HepG2 (cell line): ENCODE data around the gene SIT1. TPM values are rescaled to one million over a fixed set of nuclear protein-coding genes. Genes with fewer than 3 reads are reported as not detected.
A peak's percentile ranks its signal among the peaks of the same experiment; 100 is the strongest.

Experiments
- ARHGAP35 ChIP-seq: sonication (generic); formaldehyde crosslinking; IDR thresholded peaks from 2 replicates; pipeline ENCODE4 v1.9.0; 2022; ENCODE audit warnings: mild to moderate bottlenecking, inconsistent platforms, moderate library complexity, missing genetic modification reagents, borderline replicate concordance
- ELF1 ChIP-seq: sonication (generic); formaldehyde crosslinking; IDR thresholded peaks from 2 replicates; pipeline ENCODE4 v1.4.0; 2020; ENCODE audit warnings: missing genetic modification reagents
- ISL2 ChIP-seq: sonication (generic); formaldehyde crosslinking; IDR thresholded peaks from 2 replicates; pipeline ENCODE4 v1.5.0; 2020; ENCODE audit warnings: missing genetic modification reagents
- KLF12 ChIP-seq: sonication (generic); formaldehyde crosslinking; IDR thresholded peaks from 2 replicates; pipeline ENCODE4 v1.4.0; 2020; ENCODE audit warnings: missing genetic modification reagents, borderline replicate concordance
- NFKB2 ChIP-seq: sonication (generic); formaldehyde crosslinking; IDR thresholded peaks from 2 replicates; pipeline ENCODE4 v1.4.0; 2020; ENCODE audit warnings: missing genetic modification reagents, borderline replicate concordance
- PCBP2 ChIP-seq: fragments of 200-400 bp; formaldehyde crosslinking; optimal IDR thresholded peaks from 2 replicates; pipeline ENCODE3; 2018; ENCODE audit warnings: low read length, low read depth; ENCODE audit not compliant: poor library complexity, severe bottlenecking
- RFXAP ChIP-seq: sonication (generic); formaldehyde crosslinking; IDR thresholded peaks from 2 replicates; pipeline ENCODE4 v1.4.0; 2020; ENCODE audit warnings: missing genetic modification reagents, borderline replicate concordance
- SMARCC2 ChIP-seq: fragments of 450-650 bp; IDR thresholded peaks from 2 replicates; pipeline ENCODE4 v1.6.1; 2017; ENCODE audit warnings: antibody characterized with exemption, mild to moderate bottlenecking
- SOX5 ChIP-seq: IDR thresholded peaks from 2 replicates; pipeline ENCODE4 v1.6.1; 2016; ENCODE audit warnings: borderline replicate concordance
- SPEN ChIP-seq: sonication (generic); formaldehyde crosslinking; IDR thresholded peaks from 2 replicates; pipeline ENCODE4 v1.5.1; 2020; ENCODE audit warnings: low read depth, mild to moderate bottlenecking, missing genetic modification reagents
- SRSF9 ChIP-seq: fragments of 200-400 bp; formaldehyde crosslinking; IDR thresholded peaks from 2 replicates; pipeline ENCODE4 v1.6.1; 2018; ENCODE audit warnings: borderline replicate concordance, mild to moderate bottlenecking, low read depth, low read length; ENCODE audit not compliant: insufficient read depth, poor library complexity, severe bottlenecking
- TBX3 ChIP-seq: fragments of 450-650 bp; IDR thresholded peaks from 2 replicates; pipeline ENCODE4 v1.6.1; 2017; ENCODE audit warnings: antibody characterized with exemption, mild to moderate bottlenecking, inconsistent platforms, borderline replicate concordance
- UBTF ChIP-seq: sonication (generic); formaldehyde crosslinking; IDR thresholded peaks from 2 replicates; pipeline ENCODE4 v1.4.0; 2020; ENCODE audit warnings: mild to moderate bottlenecking, missing genetic modification reagents
- ZKSCAN5 ChIP-seq: sonication (generic); formaldehyde crosslinking; IDR thresholded peaks from 2 replicates; pipeline ENCODE4 v1.5.1; 2020; ENCODE audit warnings: mild to moderate bottlenecking, missing genetic modification reagents
- ZNF101 ChIP-seq: sonication (generic); formaldehyde crosslinking; IDR thresholded peaks from 2 replicates; pipeline ENCODE4 v1.4.0; 2020; ENCODE audit warnings: mild to moderate bottlenecking, low read depth, missing genetic modification reagents, borderline replicate concordance
- ZNF263 ChIP-seq: sonication (generic); formaldehyde crosslinking; IDR thresholded peaks from 2 replicates; pipeline ENCODE4 v1.4.0; 2020; ENCODE audit warnings: missing genetic modification reagents
- ZNF558 ChIP-seq: sonication (generic); formaldehyde crosslinking; IDR thresholded peaks from 2 replicates; pipeline ENCODE4 v1.9.0; 2022; ENCODE audit warnings: mild to moderate bottlenecking, missing genetic modification reagents, borderline replicate concordance
- ZNF598 ChIP-seq: sonication (generic); formaldehyde crosslinking; IDR thresholded peaks from 2 replicates; pipeline ENCODE4 v1.5.1; 2020; ENCODE audit warnings: mild to moderate bottlenecking, missing genetic modification reagents, borderline replicate concordance
- ZNF670 ChIP-seq: sonication (generic); formaldehyde crosslinking; IDR thresholded peaks from 2 replicates; pipeline ENCODE4 v1.8.0; 2022; ENCODE audit warnings: mild to moderate bottlenecking, missing genetic modification reagents, borderline replicate concordance
- ZNF766 ChIP-seq: sonication (generic); formaldehyde crosslinking; IDR thresholded peaks from 2 replicates; pipeline ENCODE4 v1.5.0; 2020; ENCODE audit warnings: missing genetic modification reagents, borderline replicate concordance
- ZNF788 ChIP-seq: sonication (generic); formaldehyde crosslinking; IDR thresholded peaks from 2 replicates; pipeline ENCODE4 v1.5.0; 2020; ENCODE audit warnings: mild to moderate bottlenecking, missing genetic modification reagents, borderline replicate concordance
- polyA plus RNA-seq, 8 experiments: library from polyadenylated mRNA; depleted of rRNA in 3 of 8; stranded (reverse) in 7 of 8; unstranded in 1 of 8; fragments of >200 nt; fragmentation: Illumina TruSeq in 4 of 8; extraction: Trizol in 4 of 8; gene quantifications; 2 replicates each; pipeline versions ENCODE4 v1.2.1 to v1.2.3, GENCODE V29; 2011 to 2016; ENCODE audit warnings: low read depth in 4 of 8, missing spikeins in 1 of 8, mixed read lengths in 1 of 8; ENCODE audit not compliant: insufficient read depth in 1 of 8
- total RNA-seq, 5 experiments: library from RNA; depleted of rRNA; stranded (reverse); fragments of >200 nt; fragmentation: Illumina TruSeq; extraction: Trizol; gene quantifications; 2 replicates each; pipeline ENCODE4 v1.2.3, GENCODE V29; 2016; ENCODE audit warnings: low read depth in 1 of 5
- TF ChIP-seq, protein P1 (sequence below): sonication (generic); formaldehyde crosslinking; IDR thresholded peaks from 2 replicates; pipeline ENCODE4 v1.5.0; 2020; ENCODE audit warnings: mild to moderate bottlenecking, low read depth, missing genetic modification reagents, borderline replicate concordance
- TF ChIP-seq, protein P2 (sequence below): sonication (generic); formaldehyde crosslinking; conservative IDR thresholded peaks from 2 replicates; pipeline ENCODE4 v1.8.1; 2023; ENCODE audit warnings: missing genetic modification reagents
- TF ChIP-seq, protein P3 (sequence below): sonication (generic); formaldehyde crosslinking; IDR thresholded peaks from 2 replicates; pipeline ENCODE4 v1.8.0; 2022; ENCODE audit warnings: mild to moderate bottlenecking, missing genetic modification reagents, moderate library complexity

Gene SIT1
- total and polyA plus RNA-seq, 2 of the 13 experiments (the other 11 are each of a cell fraction or from before 2014, with no cell fraction given) = 0.09 to 6.7 TPM

DNA sequence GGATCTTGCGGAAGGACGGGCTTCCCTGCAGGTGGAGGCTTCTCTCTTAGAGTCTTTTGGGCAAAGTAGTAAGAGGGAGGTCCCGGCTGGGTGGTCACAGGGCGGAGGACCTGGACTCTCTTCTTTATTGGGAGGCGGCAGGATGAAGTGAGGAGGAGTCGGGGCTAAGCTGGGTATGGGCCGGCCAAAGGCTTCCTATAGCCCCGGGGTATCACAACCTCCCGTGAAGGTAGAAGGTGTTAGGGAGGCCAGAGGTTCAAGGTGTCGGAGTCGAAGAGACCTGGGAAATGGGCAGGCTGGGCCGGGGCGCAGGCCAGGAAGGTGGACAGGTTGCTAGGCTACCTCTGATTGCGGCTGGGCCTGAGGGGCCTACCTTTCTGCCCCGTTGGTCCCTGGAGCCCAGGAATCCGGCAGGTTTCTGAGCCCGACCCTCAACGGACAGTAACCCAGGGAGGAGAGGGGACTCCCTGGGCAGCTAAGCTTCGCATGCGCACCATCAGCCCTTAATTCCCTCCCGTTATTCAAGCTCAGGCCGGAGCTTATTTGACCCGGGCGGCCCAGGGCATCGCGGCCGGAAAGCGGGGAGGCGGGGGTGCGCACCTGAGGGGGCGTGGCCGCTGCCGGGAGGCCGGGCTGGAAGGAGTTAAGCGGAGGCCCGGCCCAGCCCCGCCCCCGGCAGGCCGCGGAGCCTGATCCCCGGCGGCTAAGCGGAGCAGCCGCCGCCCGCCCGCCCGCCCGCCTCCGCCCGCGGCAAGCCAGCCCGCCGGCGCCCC, 46.0 kb downstream of the SIT1 start, which contains the start of gene TESK1 (continued):
- TF ChIP-seq UBTF (CRISPR knock-in tag) (0 out of 2 replicates have a peak, but pooled peaks have one; percentile 13), ZNF101 (no peak), RFXAP (CRISPR knock-in tag) (0 out of 2 replicates have a peak, but pooled peaks have one; percentile 38), KLF12 (CRISPR knock-in tag) (peak; percentile 85; the same call in 1 of the 2 replicates), SMARCC2 (no peak), ISL2 (CRISPR knock-in tag) (peak; percentile 43; the same call in 1 of the 2 replicates), SPEN (CRISPR knock-in tag) (peak; percentile 80; the same call in 1 of the 2 replicates), ZNF670 (no peak), ZNF263 (CRISPR knock-in tag) (no peak), ZNF598 (CRISPR knock-in tag) (no peak), PCBP2 (no peak), ELF1 (CRISPR knock-in tag) (0 out of 2 replicates have a peak, but pooled peaks have one; percentile 19), SOX5 (CRISPR knock-in tag) (peak; percentile 16; the same call in 1 of the 2 replicates), ZNF558 (CRISPR knock-in tag) (no peak), TBX3 (no peak), NFKB2 (peak; percentile 50; the same call in 1 of the 2 replicates), SRSF9 (no peak), ARHGAP35 (CRISPR knock-in tag) (no peak), ZKSCAN5 (CRISPR knock-in tag) (no peak), ZNF766 (CRISPR knock-in tag) (0 out of 2 replicates have a peak, but pooled peaks have one; percentile 54), ZNF788 (CRISPR knock-in tag) (peak; percentile 30; the same call in 1 of the 2 replicates)
- TF ChIP-seq, protein P1, sequence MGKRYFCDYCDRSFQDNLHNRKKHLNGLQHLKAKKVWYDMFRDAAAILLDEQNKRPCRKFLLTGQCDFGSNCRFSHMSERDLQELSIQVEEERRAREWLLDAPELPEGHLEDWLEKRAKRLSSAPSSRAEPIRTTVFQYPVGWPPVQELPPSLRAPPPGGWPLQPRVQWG (CRISPR knock-in tag) = no peak
- TF ChIP-seq, protein P2, sequence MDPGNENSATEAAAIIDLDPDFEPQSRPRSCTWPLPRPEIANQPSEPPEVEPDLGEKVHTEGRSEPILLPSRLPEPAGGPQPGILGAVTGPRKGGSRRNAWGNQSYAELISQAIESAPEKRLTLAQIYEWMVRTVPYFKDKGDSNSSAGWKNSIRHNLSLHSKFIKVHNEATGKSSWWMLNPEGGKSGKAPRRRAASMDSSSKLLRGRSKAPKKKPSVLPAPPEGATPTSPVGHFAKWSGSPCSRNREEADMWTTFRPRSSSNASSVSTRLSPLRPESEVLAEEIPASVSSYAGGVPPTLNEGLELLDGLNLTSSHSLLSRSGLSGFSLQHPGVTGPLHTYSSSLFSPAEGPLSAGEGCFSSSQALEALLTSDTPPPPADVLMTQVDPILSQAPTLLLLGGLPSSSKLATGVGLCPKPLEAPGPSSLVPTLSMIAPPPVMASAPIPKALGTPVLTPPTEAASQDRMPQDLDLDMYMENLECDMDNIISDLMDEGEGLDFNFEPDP (CRISPR knock-in tag) = no peak
- TF ChIP-seq, protein P3, sequence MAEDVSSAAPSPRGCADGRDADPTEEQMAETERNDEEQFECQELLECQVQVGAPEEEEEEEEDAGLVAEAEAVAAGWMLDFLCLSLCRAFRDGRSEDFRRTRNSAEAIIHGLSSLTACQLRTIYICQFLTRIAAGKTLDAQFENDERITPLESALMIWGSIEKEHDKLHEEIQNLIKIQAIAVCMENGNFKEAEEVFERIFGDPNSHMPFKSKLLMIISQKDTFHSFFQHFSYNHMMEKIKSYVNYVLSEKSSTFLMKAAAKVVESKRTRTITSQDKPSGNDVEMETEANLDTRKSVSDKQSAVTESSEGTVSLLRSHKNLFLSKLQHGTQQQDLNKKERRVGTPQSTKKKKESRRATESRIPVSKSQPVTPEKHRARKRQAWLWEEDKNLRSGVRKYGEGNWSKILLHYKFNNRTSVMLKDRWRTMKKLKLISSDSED (CRISPR knock-in tag) = no peak
